Immature natural killer cell (primary cell): ENCODE results near the gene PTGFR. TPM values are rescaled to one million over a fixed set of nuclear protein-coding genes. Genes with fewer than 3 reads are reported as not detected.

Experiments
- DNase-seq, 3 donors: peaks; one replicate each; pipeline ENCODE4 v3.0.0; 2022; ENCODE audit warnings: mixed read lengths in 1 of 3
- H3K27ac Mint-ChIP-seq, 6 donors: one replicate each; pipeline ENCODE4 v1.8.0; 2020; ENCODE audit warnings: mixed read lengths in 6 of 6, mild to moderate bottlenecking in 5 of 6, inconsistent platforms in 4 of 6, moderate library complexity in 3 of 6
- H3K27me3 Mint-ChIP-seq, 3 donors: one replicate each; pipeline ENCODE4 v1.8.0; 2020 to 2021; ENCODE audit warnings: low read depth in 3 of 3, mild to moderate bottlenecking in 3 of 3, mixed read lengths in 3 of 3, moderate library complexity in 3 of 3, inconsistent platforms in 1 of 3
- H3K36me3 Mint-ChIP-seq, 3 donors: one replicate each; pipeline ENCODE4 v1.8.0; 2020; ENCODE audit warnings: mixed read lengths in 3 of 3, inconsistent platforms in 2 of 3, mild to moderate bottlenecking in 2 of 3
- H3K4me1 Mint-ChIP-seq, 2 donors: one replicate each; pipeline ENCODE4 v1.8.0; 2020; ENCODE audit warnings: inconsistent platforms in 2 of 2, mild to moderate bottlenecking in 2 of 2, mixed read lengths in 2 of 2, moderate library complexity in 1 of 2
- H3K4me3 Mint-ChIP-seq, 5 donors: one replicate each; pipeline ENCODE4 v1.8.0; 2020; ENCODE audit warnings: mild to moderate bottlenecking in 5 of 5, mixed read lengths in 5 of 5, inconsistent platforms in 3 of 5, moderate library complexity in 3 of 5
- H3K9me3 Mint-ChIP-seq, 6 donors: one replicate each; pipeline ENCODE4 v1.8.0; 2020; ENCODE audit warnings: mild to moderate bottlenecking in 6 of 6, mixed read lengths in 6 of 6, inconsistent platforms in 4 of 6, moderate library complexity in 3 of 6
- polyA plus RNA-seq, 3 donors: library from polyadenylated mRNA; unstranded; fragments of 300-500 nt; fragmentation: Illumina TruSeq; gene quantifications; one replicate each; pipeline ENCODE4 v1.2.3, GENCODE V29; 2021

Gene PTGFR
- polyA plus RNA-seq, 3 donors from 2014 or later: not detected

DNA sequence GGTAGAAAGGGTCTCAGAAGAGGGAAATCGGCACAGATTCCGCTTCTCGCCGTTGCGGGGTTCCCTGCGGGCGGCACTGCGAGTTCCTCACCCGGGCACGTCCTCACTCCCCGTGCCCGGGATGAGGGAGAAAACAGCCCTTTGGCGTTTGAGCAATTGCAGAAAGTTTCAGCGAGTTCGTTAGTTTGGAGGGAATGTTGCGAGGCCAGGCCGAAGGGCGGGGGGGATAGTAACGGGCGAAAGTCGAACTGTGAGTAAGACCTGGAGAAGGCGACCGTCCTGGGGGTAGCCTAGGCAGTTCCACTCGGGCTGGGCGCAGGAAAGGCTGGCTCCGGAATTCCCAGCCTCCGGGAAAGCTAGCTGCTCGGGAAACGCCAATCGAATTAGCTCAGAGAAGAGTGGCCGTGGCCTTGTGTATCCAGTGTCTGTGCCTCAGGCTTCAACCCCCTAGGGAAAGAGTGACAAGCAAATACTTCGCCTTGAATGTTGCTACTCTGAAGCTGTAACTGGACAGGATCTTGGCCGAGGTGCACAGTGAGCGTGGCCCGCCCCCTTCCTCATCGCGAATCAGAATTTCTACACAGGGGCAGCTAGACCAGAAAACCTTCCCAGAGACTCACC is 787 bp downstream of the PTGFR start:
- Mint-ChIP-seq H3K27ac (no peak overlapping the region), H3K27me3 (peaks cover 0 to 3% (median 2%) of the 10 kb centered on the region in 3 donors)

DNA sequence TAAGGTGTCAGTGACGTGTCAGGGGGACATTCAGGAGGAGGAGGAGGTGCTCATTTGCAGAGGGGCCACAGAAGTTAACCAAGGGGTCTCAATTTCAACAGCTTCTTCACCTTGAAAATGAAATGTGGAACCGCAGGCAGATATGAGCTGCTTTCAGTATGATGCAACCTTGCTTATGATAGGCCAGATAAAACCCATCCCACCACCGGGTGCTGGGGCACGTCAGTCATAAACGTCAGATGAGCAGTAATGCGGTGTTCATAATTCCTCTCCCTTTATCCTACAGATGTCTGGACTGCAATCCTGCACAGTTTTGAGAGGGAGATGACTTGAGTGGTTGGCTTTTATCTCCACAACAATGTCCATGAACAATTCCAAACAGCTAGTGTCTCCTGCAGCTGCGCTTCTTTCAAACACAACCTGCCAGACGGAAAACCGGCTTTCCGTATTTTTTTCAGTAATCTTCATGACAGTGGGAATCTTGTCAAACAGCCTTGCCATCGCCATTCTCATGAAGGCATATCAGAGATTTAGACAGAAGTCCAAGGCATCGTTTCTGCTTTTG is 1.7 kb downstream of the PTGFR start:
- Mint-ChIP-seq H3K27me3 (peaks cover 0 to 3% (median 2%) of the 10 kb centered on the region in 3 donors), H3K27ac (no peak overlapping the region), H3K9me3 (peaks cover 3 to 20% (median 8%) of the 10 kb centered on the region in 6 donors), H3K36me3 (no peaks in the 10 kb centered on the region), H3K4me3 (no peak overlapping the region), H3K4me1 (no peaks in the 10 kb centered on the region)
- no peak for DNase-seq

More for the DNA sequence above, 787 bp downstream of the PTGFR start:
- DNase-seq: no peak
- Mint-ChIP-seq H3K36me3 (no peaks in the 10 kb centered on the region), H3K4me1 (no peaks in the 10 kb centered on the region), H3K9me3 (peaks cover 3 to 20% (median 9%) of the 10 kb centered on the region in 6 donors), H3K4me3 (no peak overlapping the region)

DNA sequence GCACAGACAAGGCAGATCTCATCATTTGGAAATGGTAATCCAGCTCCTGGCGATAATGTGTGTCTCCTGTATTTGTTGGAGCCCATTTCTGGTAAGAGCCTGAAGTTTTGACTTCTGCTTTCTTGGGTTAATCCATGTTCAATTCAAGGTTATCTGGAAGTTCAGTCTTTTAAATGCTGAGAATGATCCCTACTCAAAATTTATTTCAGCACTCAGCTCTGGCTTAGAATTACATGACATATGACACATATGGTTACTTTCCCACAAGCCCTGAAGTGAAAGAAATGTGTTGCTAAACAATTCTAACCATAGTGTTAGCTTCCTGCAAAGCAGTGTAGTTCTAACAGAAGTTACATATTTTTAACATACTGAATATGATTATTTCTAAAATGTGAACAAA is 2.7 kb downstream of the PTGFR start:
- no peak for DNase-seq
- peaks cover 0 to 3% (median 2%) of the 10 kb centered on the region in 3 donors for H3K27me3 Mint-ChIP-seq

DNA sequence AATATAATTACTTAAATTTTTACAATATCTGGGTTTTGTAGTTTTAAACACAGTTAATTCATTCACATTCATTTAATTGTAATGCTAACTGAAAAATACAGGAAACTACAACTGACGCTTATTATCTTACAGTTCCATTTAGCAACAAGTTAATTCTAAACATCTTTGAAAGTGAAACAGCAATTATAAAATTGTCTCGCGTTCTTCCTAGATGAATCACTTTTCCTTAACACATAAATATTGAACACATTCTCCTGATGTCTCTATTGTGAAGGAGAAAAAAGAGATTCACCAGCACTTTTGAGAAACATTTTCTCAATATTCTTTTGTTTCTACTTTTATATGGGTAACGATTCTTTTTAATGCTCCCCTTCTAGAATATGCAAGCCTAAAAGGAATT is 6.4 kb downstream of the PTGFR start:
- H3K9me3 Mint-ChIP-seq: peaks cover 0 to 9% (median under 1%) of the 10 kb centered on the region in 6 donors
- H3K36me3 Mint-ChIP-seq: no peaks in the 10 kb centered on the region
- H3K27me3 Mint-ChIP-seq: no peaks in the 10 kb centered on the region
- H3K4me1 Mint-ChIP-seq: no peaks in the 10 kb centered on the region
- H3K4me3 Mint-ChIP-seq: no peak overlapping the region
- H3K27ac Mint-ChIP-seq: no peak overlapping the region
- no peak for DNase-seq

More for the DNA sequence above, 2.7 kb downstream of the PTGFR start:
- H3K4me1 Mint-ChIP-seq: no peaks in the 10 kb centered on the region
- no peaks in the 10 kb centered on the region for H3K36me3 Mint-ChIP-seq
- no peak overlapping the region for H3K27ac Mint-ChIP-seq
- H3K9me3 Mint-ChIP-seq: peaks cover 3 to 18% (median 7%) of the 10 kb centered on the region in 6 donors
- H3K4me3 Mint-ChIP-seq: no peak overlapping the region

DNA sequence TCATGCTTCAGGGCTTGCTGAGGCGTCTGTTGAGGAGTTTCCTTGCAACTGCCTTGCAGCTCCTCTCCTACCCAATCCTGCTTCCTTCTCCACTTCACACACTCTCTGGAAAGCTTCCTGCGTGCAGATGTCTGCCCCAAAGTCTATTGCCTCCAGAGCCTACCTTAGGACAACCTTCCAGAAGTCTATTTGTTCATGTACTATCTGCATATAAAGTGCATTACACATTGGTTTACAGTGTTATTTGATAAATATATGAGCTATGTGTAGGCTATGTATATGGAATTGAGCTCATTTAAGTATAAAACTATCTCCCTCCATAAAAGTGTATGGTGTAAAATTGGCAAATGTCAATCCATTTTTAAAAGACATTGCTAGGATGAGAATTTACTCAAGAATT is 9.8 kb downstream of the PTGFR start:
- Mint-ChIP-seq H3K36me3 (no peaks in the 10 kb centered on the region), H3K9me3 (peaks cover 0 to 6% (median under 1%) of the 10 kb centered on the region in 6 donors), H3K27me3 (no peaks in the 10 kb centered on the region), H3K27ac (no peak overlapping the region), H3K4me3 (no peak overlapping the region), H3K4me1 (no peaks in the 10 kb centered on the region)
- DNase-seq: no peak

DNA sequence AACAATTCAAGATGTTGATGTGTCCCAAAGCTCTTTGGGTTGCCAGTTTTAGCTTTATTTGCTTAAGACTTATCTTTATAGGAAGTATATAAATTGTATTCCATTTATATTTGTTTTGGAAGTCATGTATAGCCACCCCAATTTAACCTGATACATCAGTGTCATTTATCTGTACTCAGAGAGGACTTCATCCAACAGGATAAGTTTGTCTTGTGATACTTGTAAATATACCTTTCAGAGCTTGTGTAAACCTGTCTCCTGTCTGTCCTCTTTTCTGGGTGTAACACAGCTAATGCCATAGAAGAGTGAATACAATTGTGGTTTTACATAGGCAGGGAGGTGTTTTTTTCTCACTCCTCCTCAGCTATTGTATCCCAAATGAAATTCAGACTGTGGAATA is 10.4 kb downstream of the PTGFR start:
- no peaks in the 10 kb centered on the region for H3K27me3 Mint-ChIP-seq
- H3K4me1 Mint-ChIP-seq: no peaks in the 10 kb centered on the region
- no peak overlapping the region for H3K27ac Mint-ChIP-seq
- peaks cover 0 to 9% (median under 1%) of the 10 kb centered on the region in 6 donors for H3K9me3 Mint-ChIP-seq
- no peaks in the 10 kb centered on the region for H3K36me3 Mint-ChIP-seq
- no peak overlapping the region for H3K4me3 Mint-ChIP-seq
- no peak for DNase-seq

DNA sequence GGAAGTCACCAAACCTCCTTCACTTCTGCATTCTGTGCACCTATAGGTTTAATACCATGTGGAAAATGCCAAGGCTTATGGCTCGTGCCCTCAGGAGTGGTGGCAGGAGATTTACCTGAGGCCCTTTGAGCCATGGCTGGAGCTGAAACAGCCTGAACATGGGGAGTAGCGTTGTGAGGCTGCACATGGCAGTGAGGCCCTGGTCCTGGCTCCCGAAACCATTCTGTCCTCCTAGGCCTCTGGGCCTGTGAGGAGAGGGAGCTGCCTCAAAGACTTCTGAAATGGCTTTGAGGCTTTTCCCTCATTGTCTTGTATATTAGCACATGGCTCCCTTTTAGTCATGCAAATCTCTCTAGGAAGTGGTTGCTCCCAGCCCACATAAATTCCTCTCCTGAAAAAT is 20.6 kb downstream of the PTGFR start:
- peaks cover 0 to 3% (median 2%) of the 10 kb centered on the region in 3 donors for H3K27me3 Mint-ChIP-seq
- peaks cover 0 to 4% (median 0%) of the 10 kb centered on the region in 3 donors for H3K36me3 Mint-ChIP-seq
- H3K9me3 Mint-ChIP-seq: peaks cover 9 to 44% (median 20%) of the 10 kb centered on the region in 6 donors
- DNase-seq: no peak
- H3K27ac Mint-ChIP-seq: no peak overlapping the region
- no peak overlapping the region for H3K4me3 Mint-ChIP-seq
- H3K4me1 Mint-ChIP-seq: no peaks in the 10 kb centered on the region

DNA sequence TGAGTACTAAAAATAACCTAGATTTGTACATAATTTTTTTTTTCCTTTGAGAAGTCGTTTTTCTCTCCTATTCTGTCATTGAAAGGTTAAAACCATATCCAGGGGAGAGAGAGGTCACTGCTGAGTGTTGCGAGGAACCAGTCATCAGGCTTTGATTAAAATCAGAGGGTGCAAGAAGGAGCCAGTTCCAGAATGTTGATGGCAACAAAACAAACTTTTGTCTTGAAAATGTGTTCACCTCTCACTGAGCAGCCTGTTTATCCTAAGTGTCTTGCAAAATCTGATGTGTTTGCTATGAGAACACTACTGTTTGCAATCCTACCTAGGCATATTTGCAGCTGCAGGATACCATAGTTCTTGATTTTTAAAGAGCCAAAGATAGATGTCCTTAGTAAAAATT is 25.9 kb downstream of the PTGFR start:
- Mint-ChIP-seq H3K27me3 (peaks cover 0 to 2% (median 0%) of the 10 kb centered on the region in 3 donors), H3K9me3 (peaks cover 6 to 18% (median 11%) of the 10 kb centered on the region in 6 donors), H3K36me3 (peaks cover 0 to 4% (median 0%) of the 10 kb centered on the region in 3 donors), H3K4me3 (no peak overlapping the region), H3K27ac (no peak overlapping the region), H3K4me1 (no peaks in the 10 kb centered on the region)
- DNase-seq: no peak

DNA sequence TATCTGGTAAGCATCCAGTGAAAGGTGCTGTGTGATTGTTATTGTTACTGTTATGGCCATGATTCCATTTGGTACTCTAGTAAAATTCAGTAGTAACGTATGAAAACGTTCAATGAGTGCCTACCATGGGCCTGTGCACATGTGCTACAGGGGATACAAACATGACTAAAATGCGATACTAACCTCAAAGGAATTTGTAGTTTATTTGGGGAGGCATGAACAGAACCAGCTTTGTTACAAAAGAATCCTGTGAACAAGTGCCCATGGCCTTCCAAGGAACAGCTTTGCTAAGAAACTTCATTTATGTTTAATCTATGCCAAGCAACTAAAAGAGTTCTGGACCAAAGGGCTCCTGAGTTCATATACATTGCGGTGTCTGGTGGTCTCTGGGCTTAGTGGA is 28.7 kb downstream of the PTGFR start:
- no peaks in the 10 kb centered on the region for H3K4me1 Mint-ChIP-seq
- H3K27ac Mint-ChIP-seq: no peak overlapping the region
- no peak for DNase-seq
- H3K27me3 Mint-ChIP-seq: no peaks in the 10 kb centered on the region
- H3K36me3 Mint-ChIP-seq: no peaks in the 10 kb centered on the region
- no peak overlapping the region for H3K4me3 Mint-ChIP-seq
- peaks cover 1 to 11% (median 5%) of the 10 kb centered on the region in 6 donors for H3K9me3 Mint-ChIP-seq

DNA sequence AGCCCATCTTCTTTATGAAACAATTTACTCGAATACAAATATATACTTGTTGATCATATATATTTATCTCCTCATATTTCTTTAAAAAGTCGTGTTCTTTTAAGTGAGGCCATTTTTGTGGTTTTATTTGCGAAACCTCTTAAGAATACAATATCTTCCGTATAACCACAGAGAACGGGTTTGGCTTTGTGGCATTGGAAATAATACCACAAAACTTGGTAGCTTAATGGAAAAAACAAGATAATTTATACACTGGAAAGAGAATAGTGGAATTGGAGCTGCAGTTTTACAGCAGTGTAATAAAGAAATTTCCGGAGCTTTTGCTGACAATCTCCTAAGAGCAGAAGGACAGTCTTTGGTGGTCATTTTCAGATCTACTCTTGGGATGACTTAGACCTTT is 29.4 kb downstream of the PTGFR start:
- H3K4me3 Mint-ChIP-seq: no peak overlapping the region
- no peak for DNase-seq
- peaks cover 1 to 17% (median 5%) of the 10 kb centered on the region in 6 donors for H3K9me3 Mint-ChIP-seq
- no peak overlapping the region for H3K27ac Mint-ChIP-seq
- H3K36me3 Mint-ChIP-seq: no peaks in the 10 kb centered on the region
- H3K27me3 Mint-ChIP-seq: no peaks in the 10 kb centered on the region
- H3K4me1 Mint-ChIP-seq: no peaks in the 10 kb centered on the region

DNA sequence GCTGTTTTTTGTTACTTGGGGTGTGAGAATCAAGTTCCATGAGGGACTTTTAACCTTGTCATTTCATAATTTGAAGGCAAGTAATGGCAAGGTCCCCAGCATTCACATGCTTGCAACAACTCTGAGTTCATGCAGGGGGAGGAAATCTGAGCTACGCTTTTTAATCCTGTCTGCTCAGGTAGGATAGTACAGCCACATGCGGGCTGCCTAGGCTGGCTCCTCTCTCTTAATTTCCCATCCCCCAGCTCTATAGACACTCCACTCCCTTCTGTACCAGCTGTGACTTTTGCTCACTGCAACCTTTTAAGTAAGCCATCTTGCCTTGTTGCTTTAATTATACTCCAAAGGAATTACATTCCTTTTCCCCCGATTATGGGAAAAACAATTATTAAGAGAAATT is 30.1 kb downstream of the PTGFR start:
- Mint-ChIP-seq H3K27me3 (no peaks in the 10 kb centered on the region), H3K27ac (no peak overlapping the region), H3K36me3 (no peaks in the 10 kb centered on the region), H3K9me3 (peaks cover 1 to 17% (median 5%) of the 10 kb centered on the region in 6 donors), H3K4me3 (no peak overlapping the region), H3K4me1 (no peaks in the 10 kb centered on the region)
- DNase-seq: no peak

DNA sequence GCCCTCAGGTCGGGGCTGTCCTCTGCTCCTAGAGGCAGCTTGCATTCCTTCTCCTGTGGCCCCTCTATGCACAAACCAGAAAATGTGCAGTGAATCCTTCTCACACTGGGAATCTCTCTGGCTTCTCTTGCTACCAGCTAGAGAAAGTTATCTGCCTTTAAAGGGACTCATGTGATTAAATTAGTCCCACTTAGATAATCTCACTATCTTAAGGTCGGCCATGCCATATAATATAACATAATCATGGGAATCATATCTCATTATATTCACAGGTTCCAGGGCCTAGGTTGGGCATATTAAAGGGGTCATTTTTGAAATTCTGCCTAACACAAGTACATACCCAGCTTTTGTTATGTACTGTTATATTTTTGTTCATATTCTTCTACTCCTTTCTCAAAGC is 31.4 kb downstream of the PTGFR start:
- no peak for DNase-seq
- no peak overlapping the region for H3K4me3 Mint-ChIP-seq
- H3K9me3 Mint-ChIP-seq: peaks cover 1 to 17% (median 4%) of the 10 kb centered on the region in 6 donors
- H3K4me1 Mint-ChIP-seq: no peaks in the 10 kb centered on the region
- H3K36me3 Mint-ChIP-seq: no peaks in the 10 kb centered on the region
- no peak overlapping the region for H3K27ac Mint-ChIP-seq
- H3K27me3 Mint-ChIP-seq: no peaks in the 10 kb centered on the region

DNA sequence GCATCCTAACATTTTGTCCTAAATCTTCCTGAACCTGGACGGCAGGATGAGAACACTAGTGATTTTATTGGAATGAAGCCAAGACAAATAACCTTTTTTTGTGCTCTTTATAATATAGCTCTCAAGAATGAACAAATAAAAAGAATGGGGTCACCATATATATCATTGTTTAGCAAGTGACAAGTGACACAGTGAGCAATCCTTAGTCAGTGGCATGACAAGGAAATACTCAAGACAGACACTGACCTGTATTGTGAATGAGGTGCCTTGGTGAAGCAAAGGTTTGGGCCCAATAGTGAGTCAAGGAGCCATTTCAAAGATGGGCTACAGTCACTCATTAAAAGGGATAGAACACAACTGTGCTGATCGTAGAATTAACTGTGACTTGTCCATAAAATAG is 35.7 kb downstream of the PTGFR start:
- no peak for DNase-seq
- Mint-ChIP-seq H3K9me3 (peaks cover under 1 to 25% (median 5%) of the 10 kb centered on the region in 6 donors), H3K4me1 (no peaks in the 10 kb centered on the region), H3K27me3 (peaks cover 0 to 1% (median 0%) of the 10 kb centered on the region in 3 donors), H3K4me3 (no peak overlapping the region), H3K36me3 (no peaks in the 10 kb centered on the region), H3K27ac (no peak overlapping the region)

DNA sequence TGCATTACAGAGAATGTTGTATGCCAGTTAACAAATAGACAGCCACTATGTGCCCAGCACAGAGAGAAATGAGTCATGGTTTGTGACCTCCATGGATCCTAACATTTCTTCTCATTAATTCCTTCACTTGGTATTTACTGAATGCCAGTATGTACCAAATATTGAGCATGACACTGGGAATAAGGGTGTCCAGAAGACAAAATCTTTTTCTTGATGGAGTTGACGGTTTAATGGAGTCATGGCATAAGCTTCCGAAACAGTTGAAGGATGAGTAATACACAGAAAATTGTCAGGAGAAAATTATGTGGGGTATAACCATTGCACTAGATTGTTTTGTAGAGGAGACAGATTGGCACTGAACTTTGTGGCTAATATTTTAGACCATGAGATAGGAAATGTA is 36.9 kb downstream of the PTGFR start:
- DNase-seq: no peak
- H3K27ac Mint-ChIP-seq: no peak overlapping the region
- no peaks in the 10 kb centered on the region for H3K36me3 Mint-ChIP-seq
- no peaks in the 10 kb centered on the region for H3K4me1 Mint-ChIP-seq
- H3K9me3 Mint-ChIP-seq: peaks cover 0 to 19% (median 2%) of the 10 kb centered on the region in 6 donors
- H3K4me3 Mint-ChIP-seq: no peak overlapping the region
- peaks cover 0 to 1% (median 0%) of the 10 kb centered on the region in 3 donors for H3K27me3 Mint-ChIP-seq

DNA sequence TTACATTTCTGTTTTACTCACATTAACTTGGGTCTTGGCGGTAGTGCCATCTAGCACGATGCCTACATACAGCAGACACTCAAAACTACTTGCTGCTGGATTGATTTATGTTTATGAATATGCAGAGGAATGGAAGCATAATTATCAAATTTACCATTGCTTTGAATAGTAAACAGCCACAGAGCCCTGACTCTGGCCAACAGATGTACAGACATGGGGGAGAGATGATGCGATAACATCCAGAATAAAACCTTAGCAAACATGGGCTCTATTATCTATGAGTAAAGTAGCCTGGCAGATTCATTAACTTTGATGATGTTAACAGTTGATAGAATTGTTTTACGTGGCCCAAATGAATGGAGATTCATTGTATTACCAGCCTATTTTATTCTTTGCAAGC is 42.8 kb downstream of the PTGFR start:
- no peaks in the 10 kb centered on the region for H3K4me1 Mint-ChIP-seq
- H3K36me3 Mint-ChIP-seq: no peaks in the 10 kb centered on the region
- H3K4me3 Mint-ChIP-seq: no peak overlapping the region
- H3K9me3 Mint-ChIP-seq: peaks cover 0 to 7% (median under 1%) of the 10 kb centered on the region in 6 donors
- H3K27ac Mint-ChIP-seq: no peak overlapping the region
- DNase-seq: no peak
- no peaks in the 10 kb centered on the region for H3K27me3 Mint-ChIP-seq
